GM03348 (cell line): Measurements from ENCODE around the gene RNF225.
A peak's percentile ranks its signal among the peaks of the same experiment; 100 is the strongest.
"Not testable (repeated sequence)": the region's sequence is repeated elsewhere in the genome, so short reads cannot be mapped to it uniquely, and the experiment has no call there.

Experiments
- DNase-seq: peaks from one replicate; pipeline ENCODE4 v3.0.0; 2012; ENCODE audit warnings: low spot score

The RNF225 gene

GRCh38 chr19:58395220-58395978 is at the start of gene RNF225:
RNF225 (plus strand) TSS chr19:58395656; CDS start chr19:58396090, 434 bp downstream.
- no peak for DNase-seq

- peak; percentile 98 for DNase-seq
Measured at GRCh38 chr19:58346961-58347929, 48.2 kb upstream of the RNF225 start.

- not testable (repeated sequence) for DNase-seq
Measured at GRCh38 chr19:58348080-58348479, 47.4 kb upstream of the RNF225 start.

- no peak for DNase-seq
Measured at GRCh38 chr19:58349590-58349989, 45.9 kb upstream of the RNF225 start.

GRCh38 chr19:58350001-58350861 is 45.2 kb upstream of the RNF225 start:
- no peak for DNase-seq

- DNase-seq, result no peak
Measured at GRCh38 chr19:58350871-58351557, 44.4 kb upstream of the RNF225 start.

GRCh38 chr19:58351558-58351878 is 43.9 kb upstream of the RNF225 start:
- DNase-seq, result no peak

- DNase-seq, result no peak
Measured at GRCh38 chr19:58351990-58352755, 43.3 kb upstream of the RNF225 start.

GRCh38 chr19:58352760-58353671 is 42.4 kb upstream of the RNF225 start, which contains the start of gene A1BG:
A1BG (minus strand) TSS chr19:58353492; CDS start chr19:58353437, 55 bp downstream.
- DNase-seq, result no peak

- DNase-seq, result no peak
Measured at GRCh38 chr19:58353717-58354477, 41.6 kb upstream of the RNF225 start.

GRCh38 chr19:58354478-58355030 is 40.9 kb upstream of the RNF225 start:
- DNase-seq, result no peak

GRCh38 chr19:58355215-58355796 is 40.1 kb upstream of the RNF225 start:
- DNase-seq, result no peak

GRCh38 chr19:58355908-58356765 is 39.3 kb upstream of the RNF225 start:
- peak; percentile 31 for DNase-seq

- DNase-seq, result peak; percentile 23
Measured at GRCh38 chr19:58356766-58357480, 38.5 kb upstream of the RNF225 start.

GRCh38 chr19:58357481-58358145 is 37.8 kb upstream of the RNF225 start:
- no peak for DNase-seq

- no peak for DNase-seq
Measured at GRCh38 chr19:58361900-58362271, 33.6 kb upstream of the RNF225 start.
